Hematopoietic multipotent progenitor cell treated with erythropoietin and hydrocortisone succinate and interleukin-3 and kit ligand, for 17 days (in vitro differentiated cells): Measurements from ENCODE around the gene RAPGEF1.

ENCODE experiments used
- DNase-seq: peaks from one replicate; pipeline ENCODE4 v3.0.0-alpha.2; 2015; ENCODE audit warnings: low spot score

RAPGEF1 gene

GRCh38 chr9:131747352-131747751, 7.5 kb upstream of the RAPGEF1 start:
- DNase-seq, result peak; percentile 57

GRCh38 chr9:131745610-131746009, 5.7 kb upstream of the RAPGEF1 start:
- DNase-seq, result no peak

DNA sequence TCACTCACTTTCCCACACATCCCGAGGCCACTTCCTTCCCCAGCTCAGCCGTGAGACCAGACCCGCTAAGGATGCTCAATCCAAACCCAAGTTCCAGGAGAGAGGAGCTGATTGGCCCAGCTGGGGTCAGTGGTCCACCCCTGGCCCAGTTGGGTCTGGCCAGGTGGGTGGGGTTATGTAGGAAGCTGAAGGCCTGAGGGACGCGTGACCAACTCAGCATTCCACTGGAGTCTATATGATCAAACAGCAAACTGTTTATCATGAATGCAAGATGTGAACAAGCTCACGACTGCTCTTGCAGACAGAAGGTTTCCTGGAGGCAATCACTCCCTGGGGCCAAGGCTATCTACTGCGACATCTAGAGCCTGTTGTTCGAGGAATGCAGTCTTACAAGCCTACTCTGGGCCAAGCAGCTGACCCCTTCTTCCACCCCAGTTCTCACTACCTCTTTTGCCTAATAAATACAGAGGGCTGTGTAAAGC, 4.9 kb upstream of the RAPGEF1 start:
- no peak for DNase-seq

GRCh38 chr9:131744171-131744719, 4.4 kb upstream of the RAPGEF1 start:
- DNase-seq, result peak; percentile 17

GRCh38 chr9:131743501-131743900, 3.6 kb upstream of the RAPGEF1 start:
- no peak for DNase-seq

- DNase-seq, result no peak
Observed at GRCh38 chr9:131743096-131743495, 3.2 kb upstream of the RAPGEF1 start.

DNA sequence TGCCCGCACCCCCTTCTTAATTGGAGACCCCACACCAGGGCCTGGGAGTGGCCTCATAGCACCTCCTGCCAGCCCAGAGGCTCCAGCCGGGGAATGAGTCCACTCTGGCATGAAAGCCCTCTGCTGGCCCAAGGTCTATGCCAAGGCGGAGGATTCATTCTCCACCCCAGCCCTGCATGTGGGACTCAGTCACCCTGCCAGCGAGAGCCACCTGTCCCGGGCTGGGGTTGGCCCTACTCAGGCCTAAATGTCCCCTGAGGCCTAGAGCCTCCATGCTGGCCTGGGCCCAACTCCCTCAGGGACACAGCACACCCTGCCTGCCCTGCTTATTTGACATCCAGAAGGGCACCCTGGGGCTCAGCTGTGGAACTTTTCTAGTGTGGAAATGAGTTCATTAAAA, 1.0 kb upstream of the RAPGEF1 start:
- no peak for DNase-seq

GRCh38 chr9:131739133-131739958, 530 bp downstream of the RAPGEF1 start:
- DNase-seq, result no peak

DNA sequence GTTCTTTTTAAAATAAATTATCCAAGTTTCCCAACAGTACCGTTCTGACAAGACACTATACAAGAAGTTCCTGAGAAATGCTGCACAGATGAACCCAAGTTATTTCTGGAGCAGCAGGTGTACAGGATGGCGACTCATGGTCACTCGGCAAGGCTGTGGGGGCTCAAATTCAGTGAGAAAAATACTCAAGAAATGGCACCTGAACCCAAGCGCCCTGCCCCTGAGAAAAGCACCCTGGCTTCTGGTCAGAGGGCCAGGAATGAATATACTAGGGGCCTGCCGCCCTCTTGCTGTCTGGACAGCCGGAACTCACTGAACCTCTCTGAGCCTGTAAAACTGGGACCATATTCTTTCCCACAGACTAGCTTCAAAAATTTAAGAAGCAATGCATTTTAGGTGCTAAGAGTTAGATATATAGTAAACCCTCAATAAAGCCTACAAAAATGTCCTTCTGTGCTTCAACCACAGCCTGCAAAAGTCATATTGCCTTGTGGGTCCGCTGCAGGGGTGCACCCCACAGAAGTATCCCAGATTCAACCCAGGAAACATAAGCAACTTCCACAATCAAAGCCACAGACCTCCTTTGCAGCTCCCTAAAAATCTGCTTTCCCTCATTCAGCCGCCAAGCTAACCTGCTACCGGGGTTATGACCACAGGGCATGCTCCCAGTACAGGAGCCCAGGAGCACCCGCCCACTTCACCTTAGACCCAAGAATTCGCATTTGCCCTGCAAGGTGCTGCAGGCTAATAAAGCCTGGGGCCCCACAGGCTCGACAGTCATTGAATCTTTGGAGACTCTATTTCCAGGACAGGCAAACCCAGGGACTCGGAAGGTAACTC, 1.4 kb downstream of the RAPGEF1 start:
- DNase-seq, result no peak

DNA sequence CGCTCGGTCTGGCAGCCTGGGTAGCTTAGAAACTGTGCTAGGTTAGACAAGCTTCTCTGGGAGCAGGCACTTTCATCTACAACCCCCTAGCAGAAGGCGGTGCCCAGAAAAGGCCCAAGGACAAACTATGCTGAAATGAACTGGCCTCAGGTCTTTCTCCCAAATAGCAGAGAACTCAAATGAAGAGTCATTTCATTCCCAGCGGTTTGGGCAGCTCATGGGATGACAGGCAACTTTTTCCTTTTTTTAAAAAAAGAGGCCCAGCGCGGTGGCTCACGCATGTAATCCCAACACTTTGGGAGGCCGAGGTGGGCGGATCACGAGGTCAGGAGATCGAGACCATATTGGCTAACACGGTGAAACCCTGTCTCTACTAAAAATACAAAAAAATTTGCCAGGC, 2.5 kb downstream of the RAPGEF1 start:
- DNase-seq, result no peak

DNA sequence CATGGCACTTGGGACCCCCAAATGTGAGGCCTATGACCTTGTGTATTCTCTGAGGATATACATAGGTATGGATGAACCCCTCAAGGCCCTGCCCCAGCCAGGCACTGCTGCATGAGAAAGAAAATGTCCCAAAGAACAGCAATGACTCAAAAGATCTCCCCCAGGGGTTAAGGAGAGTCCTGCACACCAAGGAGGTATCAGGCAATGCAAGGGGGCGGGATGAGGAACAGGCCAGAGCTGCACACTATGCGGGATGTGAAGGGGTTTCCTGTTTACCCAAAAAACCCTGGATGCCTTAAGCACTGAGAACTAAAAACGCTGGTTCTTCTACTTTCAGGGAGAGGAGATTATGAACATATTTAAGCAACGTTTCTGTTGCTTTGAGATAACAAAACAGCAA, 3.4 kb downstream of the RAPGEF1 start:
- DNase-seq, result no peak

DNA sequence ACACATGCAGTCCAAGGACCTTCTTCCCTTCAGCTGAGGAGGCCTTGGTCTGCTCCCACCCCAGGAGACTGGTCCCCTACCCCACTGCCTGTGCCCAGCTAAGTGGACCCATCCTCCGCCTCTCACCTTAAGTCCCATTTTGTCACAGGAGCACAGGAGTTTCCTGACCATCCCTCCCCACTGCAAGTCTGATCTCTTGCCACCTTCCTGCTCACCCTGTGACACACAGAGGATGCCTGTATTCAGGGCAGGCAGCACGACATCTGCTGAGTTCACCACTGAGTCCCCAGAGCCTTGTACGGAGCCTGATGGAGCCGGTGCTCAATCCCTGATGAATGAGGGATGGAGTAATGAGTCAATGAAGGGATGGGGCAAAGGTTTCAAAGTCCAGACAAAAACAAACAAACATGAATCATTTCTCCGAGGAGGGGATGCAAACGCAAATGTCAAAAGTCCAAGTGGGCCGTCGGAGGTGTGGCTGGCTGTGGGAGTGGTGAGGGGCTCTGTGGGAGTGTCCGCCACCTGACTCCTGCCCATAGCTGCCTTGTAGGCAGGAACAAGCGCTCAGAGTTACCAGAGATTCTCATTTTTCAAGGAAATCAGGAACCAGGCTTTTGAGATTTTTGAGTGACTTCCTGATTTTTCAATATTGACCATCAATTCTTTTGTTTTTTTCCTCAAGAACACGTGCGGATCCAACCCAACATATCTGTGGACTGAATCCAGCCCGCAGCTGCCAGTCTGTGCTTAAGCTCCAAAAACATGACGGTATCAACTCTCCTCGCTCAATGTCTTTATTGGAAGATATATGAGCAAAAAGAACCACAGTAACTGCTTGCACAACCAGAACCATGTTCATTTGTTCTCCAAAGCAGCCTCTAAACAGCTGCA, 4.4 kb downstream of the RAPGEF1 start:
- no peak for DNase-seq

- DNase-seq, result no peak
Observed at GRCh38 chr9:131734781-131735180, 5.1 kb downstream of the RAPGEF1 start.

GRCh38 chr9:131734165-131734610, 5.7 kb downstream of the RAPGEF1 start:
- DNase-seq, result no peak

DNA sequence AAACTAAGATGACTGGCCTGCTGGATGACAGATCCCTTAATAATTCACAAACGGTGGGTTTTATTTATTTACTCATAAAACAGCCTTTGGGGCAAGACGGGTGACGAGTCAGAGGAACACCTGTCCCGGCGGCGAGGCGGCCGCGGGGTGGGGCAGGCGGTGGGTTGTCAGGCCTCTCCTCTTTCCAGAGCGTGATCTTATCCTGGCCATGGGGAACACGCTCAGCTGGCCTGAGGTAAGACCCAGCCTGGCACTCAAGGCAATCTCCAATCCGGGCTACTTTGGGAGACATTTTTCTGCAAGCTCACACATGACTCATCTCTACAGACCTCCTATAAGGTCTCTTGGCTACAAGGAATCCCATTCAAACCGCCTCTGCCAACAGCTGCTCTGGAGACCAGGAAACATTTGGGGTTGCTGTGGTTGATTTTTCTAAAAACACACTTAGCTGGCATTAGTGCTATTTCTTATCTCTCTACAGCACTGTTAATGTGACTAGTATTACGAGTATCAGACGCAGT, 6.3 kb downstream of the RAPGEF1 start:
- no peak for DNase-seq

- no peak for DNase-seq
Observed at GRCh38 chr9:131732636-131733289, 7.1 kb downstream of the RAPGEF1 start.

DNA sequence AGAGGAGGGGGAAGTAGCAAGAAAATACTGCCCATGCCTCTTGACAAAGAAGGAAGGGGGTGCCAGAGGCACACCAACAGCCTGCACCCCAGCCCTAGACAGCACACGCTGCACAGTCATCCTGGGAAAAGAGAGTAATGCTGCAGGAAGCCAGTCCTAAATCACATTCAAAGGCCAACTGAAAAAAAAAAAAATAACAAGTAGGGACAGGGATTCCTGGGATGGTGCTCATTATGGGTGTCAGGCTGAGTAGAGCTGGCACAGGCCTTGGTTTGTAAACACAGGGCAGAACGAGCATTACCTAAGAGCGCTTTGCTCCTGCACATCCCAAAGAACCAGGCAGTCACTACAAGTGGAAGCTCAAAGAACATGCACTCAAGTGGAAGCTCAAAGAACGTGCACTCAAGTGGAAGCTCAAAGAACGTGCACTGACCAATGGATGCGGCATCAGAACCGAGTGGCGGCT, 7.8 kb downstream of the RAPGEF1 start:
- no peak for DNase-seq

- no peak for DNase-seq
Observed at GRCh38 chr9:131731644-131732043, 8.2 kb downstream of the RAPGEF1 start.

DNA sequence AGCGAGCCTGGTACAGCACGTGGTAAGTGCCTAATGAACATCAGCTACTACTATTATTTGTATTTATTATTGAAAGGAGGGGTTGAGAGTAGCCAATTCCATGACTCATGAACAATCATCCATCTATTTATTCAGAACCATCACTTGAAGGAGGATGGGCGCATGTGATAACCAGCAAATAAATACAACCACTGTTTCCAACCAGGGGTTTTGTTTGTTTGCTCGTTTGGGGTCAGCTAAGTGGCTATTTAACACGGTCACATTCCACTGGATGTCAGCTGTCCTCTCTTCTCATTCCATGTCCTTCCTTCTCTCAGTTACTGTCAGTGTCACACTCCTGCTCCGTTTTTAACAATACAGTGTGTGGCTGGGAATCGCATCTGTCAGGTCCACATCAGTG, 8.6 kb downstream of the RAPGEF1 start:
- no peak for DNase-seq

- no peak for DNase-seq
Observed at GRCh38 chr9:131728961-131729360, 10.9 kb downstream of the RAPGEF1 start.

- DNase-seq, result no peak
Observed at GRCh38 chr9:131728546-131728910, 11.3 kb downstream of the RAPGEF1 start.
